Spinal cord (tissue), 10 donors: Measurements from ENCODE around the gene RNF13. TPM values are rescaled to one million over a fixed set of nuclear protein-coding genes. Genes with fewer than 3 reads are reported as not detected.

ENCODE experiments used
- DNase-seq, 6 donors: peaks; one replicate each; pipeline versions ENCODE4 v3.0.0 to v3.0.0-alpha.2; 2013 to 2015; ENCODE audit warnings: low spot score in 6 of 6, low read depth in 4 of 6
- H3K27ac ChIP-seq: one replicate; pipeline ENCODE4 v1.5.1; 2013; ENCODE audit warnings: low read depth, low read length, control low read depth
- H3K27me3 ChIP-seq: one replicate; pipeline ENCODE4 v1.6.1; 2013; ENCODE audit warnings: low read length; ENCODE audit not compliant: control insufficient read depth, insufficient read depth
- H3K36me3 ChIP-seq: one replicate; pipeline ENCODE4 v1.6.1; 2013; ENCODE audit warnings: low read length; ENCODE audit not compliant: control insufficient read depth, insufficient read depth
- H3K4me1 ChIP-seq: one replicate; pipeline ENCODE4 v1.6.1; 2013; ENCODE audit warnings: low read length; ENCODE audit not compliant: control insufficient read depth, insufficient read depth
- H3K4me3 ChIP-seq: one replicate; pipeline ENCODE4 v1.5.1; 2013; ENCODE audit warnings: low read depth, low read length, control low read depth
- H3K9me3 ChIP-seq: one replicate; pipeline ENCODE4 v1.6.1; 2013; ENCODE audit warnings: low read length; ENCODE audit not compliant: control insufficient read depth, insufficient read depth
- WGBS: methylation state at CpG from one replicate; pipeline ENCODE4 v1.1.5; 2013; ENCODE audit warnings: missing lambda C conversion rate; ENCODE audit not compliant: insufficient coverage; 5-methylcytosine and 5-hydroxymethylcytosine counted together
- polyA plus RNA-seq, 2 donors: library from polyadenylated mRNA; unstranded; fragments of 120-200 nt; gene quantifications; one replicate each; pipeline ENCODE4 v1.2.1, GENCODE V29; 2013; ENCODE audit not compliant: insufficient read length in 2 of 2
- total RNA-seq, 2 donors: library from RNA; depleted of rRNA in 1 of 2; stranded (reverse); fragments of 120-200 nt in 1 of 2; fragments of >200 nt in 1 of 2; gene quantifications; one replicate each; pipeline versions ENCODE4 v1.2.3 to v1.2.4, GENCODE V29; 2013 to 2014
- donor health status: healthy.

Gene RNF13
- total and polyA plus RNA-seq, 4 donors = 95.0 to 260 (median 116) TPM

DNA sequence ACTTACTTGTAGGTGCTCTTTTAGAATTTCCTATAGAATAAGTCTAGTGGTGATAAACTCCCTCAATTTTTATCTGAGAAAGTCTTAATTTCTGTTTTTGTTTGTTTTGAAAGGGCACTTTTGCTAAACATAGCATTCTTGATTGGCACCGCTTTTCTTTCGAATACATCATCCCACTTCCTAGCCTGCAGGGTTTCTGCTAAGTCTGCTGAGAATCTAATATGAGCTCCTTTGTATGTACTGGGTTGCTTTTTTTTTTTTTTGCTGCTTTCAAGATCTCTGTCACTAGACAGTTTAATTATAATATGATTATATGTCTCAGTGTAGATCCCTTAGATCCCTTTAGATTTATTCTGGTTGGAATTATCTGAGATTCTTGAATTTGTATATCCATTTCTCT is 136.2 kb downstream of the RNF13 start:
- peaks cover 9% of the 10 kb centered on the region for H3K36me3 ChIP-seq
- H3K4me3 ChIP-seq = no peak overlapping the region
- peaks cover 5% of the 10 kb centered on the region for H3K9me3 ChIP-seq
- DNase-seq = no peak
- H3K27me3 ChIP-seq = no peaks in the 10 kb centered on the region
- WGBS = no CpG with 5 or more reads among the region's 2 CpGs
- no peaks in the 10 kb centered on the region for H3K4me1 ChIP-seq
- no peak overlapping the region for H3K27ac ChIP-seq

DNA sequence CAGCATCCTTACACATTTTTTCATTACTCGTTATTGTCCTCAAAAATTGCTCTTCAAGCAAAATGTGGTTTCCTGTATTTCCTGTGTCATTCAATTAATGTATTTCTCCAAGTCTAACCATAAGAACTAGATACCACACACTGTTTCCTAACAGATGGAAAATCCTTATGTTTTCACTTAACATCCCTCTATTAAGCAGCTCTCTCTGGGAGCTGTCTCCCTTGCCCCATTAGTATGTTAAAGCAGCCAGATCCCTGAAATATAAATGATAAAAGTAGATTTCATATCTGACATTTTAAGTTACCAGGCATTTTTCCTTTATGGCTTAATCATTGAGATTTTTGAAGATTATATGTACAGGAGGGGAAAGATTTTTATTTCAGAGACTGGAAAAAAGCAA is 141.8 kb downstream of the RNF13 start:
- H3K27me3 ChIP-seq = no peaks in the 10 kb centered on the region
- WGBS = 80% methylated on average over 1 of the region's 1 CpG
- no peak overlapping the region for H3K27ac ChIP-seq
- no peaks in the 10 kb centered on the region for H3K4me1 ChIP-seq
- DNase-seq = peak in 2 of 6 donors; percentile 14 to 50
- no peak overlapping the region for H3K4me3 ChIP-seq
- peaks cover 4% of the 10 kb centered on the region for H3K36me3 ChIP-seq
- H3K9me3 ChIP-seq = no peaks in the 10 kb centered on the region

DNA sequence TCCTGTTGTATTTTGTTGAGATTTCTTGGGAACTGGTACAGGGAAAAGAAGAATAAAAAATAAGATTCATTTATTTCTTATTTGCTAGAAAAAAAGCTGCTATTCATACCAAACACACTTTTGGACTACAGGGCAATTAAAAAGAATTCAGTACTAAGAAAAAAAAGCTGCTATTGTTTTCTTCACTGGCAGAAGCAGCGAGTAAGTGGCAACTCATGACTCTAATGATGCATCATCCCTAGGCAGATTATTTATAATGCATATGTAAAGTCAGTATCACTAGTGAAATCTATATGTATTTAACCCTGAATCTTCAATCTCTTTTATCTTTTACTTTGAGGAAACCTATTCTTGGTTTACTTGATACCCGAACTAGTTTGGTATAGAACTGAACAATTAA is 142.4 kb downstream of the RNF13 start:
- no CpG with 5 or more reads among the region's 2 CpGs for WGBS
- H3K27me3 ChIP-seq = no peaks in the 10 kb centered on the region
- no peak overlapping the region for H3K27ac ChIP-seq
- no peaks in the 10 kb centered on the region for H3K4me1 ChIP-seq
- no peak for DNase-seq
- no peak overlapping the region for H3K4me3 ChIP-seq
- H3K9me3 ChIP-seq = no peaks in the 10 kb centered on the region
- peaks cover 2% of the 10 kb centered on the region for H3K36me3 ChIP-seq

DNA sequence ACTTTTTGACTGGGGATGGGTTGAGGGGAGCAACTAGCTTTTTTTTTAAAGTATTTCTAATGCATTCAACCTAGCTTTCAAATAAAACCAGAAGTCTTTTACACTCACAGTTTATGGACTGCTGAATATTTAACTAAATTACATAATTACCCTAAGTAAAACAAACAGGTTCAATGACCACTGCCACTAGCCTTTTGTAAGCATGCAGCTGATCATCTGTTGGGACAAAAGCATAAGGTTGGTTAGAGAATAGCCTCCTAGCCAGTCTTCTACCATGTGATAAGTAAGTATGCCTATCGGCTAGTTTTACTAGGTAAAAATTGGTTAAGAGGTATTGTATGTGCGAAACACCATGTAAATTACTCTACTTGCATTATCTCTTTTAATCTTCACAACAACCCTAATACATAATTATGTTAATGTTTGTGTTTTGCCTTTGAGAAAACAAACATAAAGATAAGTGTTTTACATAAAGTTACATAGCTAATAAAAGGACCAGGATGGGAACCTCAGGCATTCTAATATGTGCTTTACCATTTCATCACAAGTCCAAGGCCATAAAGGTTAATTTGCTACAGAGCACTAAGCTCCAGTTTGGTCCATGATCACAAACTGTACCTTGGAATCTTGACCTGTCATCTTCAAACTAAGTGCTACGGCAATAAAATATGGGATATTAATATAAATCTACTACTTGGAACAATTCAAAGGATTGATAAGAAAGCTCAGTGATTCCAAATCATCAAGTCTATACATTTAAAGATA is 144.5 kb downstream of the RNF13 start:
- no peaks in the 10 kb centered on the region for H3K4me1 ChIP-seq

DNA sequence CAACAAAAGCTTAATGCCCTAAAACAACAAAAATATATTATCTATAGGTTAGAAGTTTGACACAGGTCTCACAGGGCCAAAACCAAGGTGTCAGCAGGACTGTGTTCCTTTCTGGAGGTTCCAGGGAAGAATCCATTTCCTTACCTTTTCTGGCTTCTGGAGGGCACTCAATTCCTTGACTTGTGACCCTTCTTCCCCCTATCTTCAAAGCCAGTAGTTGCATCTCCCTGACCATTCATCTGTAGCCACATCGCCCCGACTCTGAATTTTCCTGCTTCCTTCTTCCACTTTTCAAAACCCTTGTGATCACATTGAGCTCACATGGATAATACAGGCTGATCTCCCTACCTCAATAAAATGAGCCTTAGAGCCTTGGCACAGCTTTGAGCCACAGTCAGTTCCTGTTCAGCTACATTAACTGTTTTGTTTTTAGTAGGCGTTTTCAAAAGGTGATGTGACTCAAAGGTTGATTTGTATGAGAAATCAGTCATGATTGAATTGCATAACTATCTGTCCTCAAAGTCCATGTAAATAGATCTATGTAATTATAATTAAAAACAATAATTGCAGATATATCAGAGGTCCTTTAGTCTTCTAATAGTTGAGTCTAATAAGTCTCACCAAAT is 145.3 kb downstream of the RNF13 start:
- no peak for DNase-seq
- no peak overlapping the region for H3K27ac ChIP-seq
- no peaks in the 10 kb centered on the region for H3K36me3 ChIP-seq
- no peaks in the 10 kb centered on the region for H3K9me3 ChIP-seq
- H3K4me1 ChIP-seq = no peaks in the 10 kb centered on the region
- H3K4me3 ChIP-seq = no peak overlapping the region
- H3K27me3 ChIP-seq = no peaks in the 10 kb centered on the region
- 93% methylated on average over 2 of the region's 3 CpGs for WGBS

More for the DNA sequence above, 144.5 kb downstream of the RNF13 start:
- H3K27me3 ChIP-seq = no peaks in the 10 kb centered on the region
- no CpG with 5 or more reads among the region's 3 CpGs for WGBS
- H3K36me3 ChIP-seq = no peaks in the 10 kb centered on the region
- H3K27ac ChIP-seq = no peak overlapping the region
- no peaks in the 10 kb centered on the region for H3K9me3 ChIP-seq
- no peak overlapping the region for H3K4me3 ChIP-seq
- no peak for DNase-seq

DNA sequence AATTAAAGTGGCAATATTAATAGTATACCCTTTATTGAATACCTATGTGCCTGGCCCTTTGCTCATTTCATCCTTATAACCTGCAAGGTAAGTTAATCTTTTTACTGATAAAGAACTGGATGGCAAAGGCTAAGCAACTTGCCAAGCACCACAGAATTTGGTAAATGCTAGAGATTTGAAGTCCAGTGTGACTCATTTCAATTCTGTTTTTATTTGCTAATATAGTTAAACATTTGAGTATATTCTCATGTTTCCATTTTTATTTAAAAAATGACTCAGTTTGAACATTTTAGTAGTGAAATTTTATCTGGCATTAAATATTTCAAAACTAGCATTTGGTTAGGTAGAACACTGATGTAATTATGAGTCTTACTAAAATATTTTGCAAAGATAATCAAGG is 146.4 kb downstream of the RNF13 start:
- Histone ChIP-seq H3K4me3 (no peak overlapping the region), H3K4me1 (no peaks in the 10 kb centered on the region), H3K36me3 (no peaks in the 10 kb centered on the region), H3K27ac (no peak overlapping the region), H3K9me3 (no peaks in the 10 kb centered on the region), H3K27me3 (no peaks in the 10 kb centered on the region)
- no peak for DNase-seq

DNA sequence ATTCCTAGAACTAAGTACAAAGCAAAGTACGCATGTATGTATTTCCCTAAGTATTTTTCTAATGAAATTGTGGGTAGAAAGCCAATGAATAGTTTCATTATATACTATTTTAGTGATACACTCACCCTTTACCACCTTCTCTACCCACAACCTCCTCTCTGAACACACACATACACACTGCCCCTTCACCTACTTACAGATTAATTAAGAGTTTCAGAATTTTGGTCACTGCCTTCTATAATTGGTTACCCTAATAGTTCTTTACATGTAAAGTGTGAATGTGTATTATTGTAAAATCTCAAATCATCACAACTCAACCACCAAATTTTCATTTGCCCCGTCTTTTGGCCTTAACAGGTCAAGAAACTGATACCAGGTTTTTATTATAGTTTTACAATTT is 150.5 kb downstream of the RNF13 start:
- no peak overlapping the region for H3K27ac ChIP-seq
- no peak for DNase-seq
- no peaks in the 10 kb centered on the region for H3K36me3 ChIP-seq
- no CpG with 5 or more reads among the region's 2 CpGs for whole genome bisulfite sequencing
- H3K9me3 ChIP-seq = no peaks in the 10 kb centered on the region
- H3K4me1 ChIP-seq = no peaks in the 10 kb centered on the region
- no peaks in the 10 kb centered on the region for H3K27me3 ChIP-seq
- no peak overlapping the region for H3K4me3 ChIP-seq

DNA sequence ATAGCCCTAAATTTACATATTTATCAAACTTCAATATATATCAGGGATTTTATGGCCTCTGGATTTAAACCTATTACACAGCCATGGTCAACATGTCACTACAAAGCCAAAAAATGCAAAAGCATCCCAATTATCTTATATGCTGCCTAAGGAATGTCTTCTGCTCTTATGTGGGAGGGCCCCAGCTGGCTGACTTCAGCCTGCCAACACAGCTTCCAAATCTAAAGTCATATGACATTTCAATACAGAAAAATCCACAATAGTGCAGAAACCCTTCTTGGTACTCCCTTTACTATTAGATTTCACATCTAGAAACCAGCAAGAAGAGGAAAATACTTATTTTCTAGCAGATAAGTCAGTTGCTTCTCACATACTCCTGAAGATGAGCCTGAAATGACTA is 151.3 kb downstream of the RNF13 start:
- H3K36me3 ChIP-seq = no peaks in the 10 kb centered on the region
- DNase-seq = peak in 1 of 6 donors; percentile 7
- no peaks in the 10 kb centered on the region for H3K27me3 ChIP-seq
- H3K9me3 ChIP-seq = no peaks in the 10 kb centered on the region
- H3K4me1 ChIP-seq = no peaks in the 10 kb centered on the region
- H3K27ac ChIP-seq = no peak overlapping the region
- H3K4me3 ChIP-seq = no peak overlapping the region

DNA sequence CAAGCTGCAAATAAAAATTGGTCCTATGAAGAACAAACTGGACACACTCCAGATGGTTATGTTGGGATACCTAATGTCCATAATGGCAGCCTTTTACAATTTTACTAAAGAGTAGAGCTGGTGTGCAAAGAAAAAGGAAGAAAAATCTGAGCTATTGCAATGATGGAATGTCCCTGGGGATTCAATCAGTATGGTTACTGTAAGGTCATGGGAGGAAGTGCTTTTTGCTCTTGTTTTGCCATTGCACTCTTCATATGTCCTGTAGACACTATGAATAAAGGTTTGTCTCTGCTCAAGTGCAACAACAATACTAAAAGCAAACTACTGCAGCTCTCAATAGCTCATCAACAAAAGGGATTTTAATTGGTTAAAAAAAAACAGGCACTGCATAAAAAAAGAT is 152.3 kb downstream of the RNF13 start:
- H3K36me3 ChIP-seq = no peaks in the 10 kb centered on the region
- H3K4me1 ChIP-seq = no peaks in the 10 kb centered on the region
- DNase-seq = no peak
- H3K4me3 ChIP-seq = no peak overlapping the region
- no peak overlapping the region for H3K27ac ChIP-seq
- H3K9me3 ChIP-seq = no peaks in the 10 kb centered on the region
- no peaks in the 10 kb centered on the region for H3K27me3 ChIP-seq

DNA sequence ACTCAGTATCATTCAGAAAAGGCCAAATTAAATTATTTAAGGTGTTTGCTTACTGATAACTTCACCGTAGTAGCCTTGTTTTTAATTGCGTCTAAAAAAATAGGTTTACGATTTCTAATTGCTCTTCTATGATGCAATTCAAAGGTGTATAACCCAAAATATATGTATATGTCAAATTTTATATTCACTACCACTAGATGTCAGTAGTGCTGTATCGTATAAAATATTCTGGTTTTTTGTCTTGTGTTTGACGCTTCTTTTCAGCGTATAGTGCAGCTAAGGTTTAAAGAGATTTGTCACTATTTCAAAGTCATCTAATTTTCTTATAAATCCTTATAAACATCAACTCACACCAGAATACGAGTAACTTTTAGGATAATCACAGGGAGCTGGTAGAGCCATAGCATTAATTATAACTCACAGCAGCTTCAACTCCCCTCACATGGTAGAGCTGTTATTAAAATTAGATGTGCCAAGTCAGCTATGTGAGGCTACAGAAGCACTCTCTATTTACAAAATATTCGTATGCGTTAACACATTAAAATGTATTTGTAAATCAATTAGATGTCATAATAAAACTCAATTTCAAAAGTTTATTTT is 154.2 kb downstream of the RNF13 start:
- Histone ChIP-seq H3K27ac (no peak overlapping the region), H3K4me3 (no peak overlapping the region), H3K9me3 (no peaks in the 10 kb centered on the region), H3K4me1 (no peaks in the 10 kb centered on the region), H3K36me3 (no peaks in the 10 kb centered on the region), H3K27me3 (no peaks in the 10 kb centered on the region)
- DNase-seq = peak in 4 of 6 donors; percentile 45 to 91 (median 74)
- WGBS = no CpG with 5 or more reads among the region's 9 CpGs
